Measurements from ENCODE around the gene ASMT. TPM values are rescaled to one million over a fixed set of nuclear protein-coding genes. Genes with fewer than 3 reads are reported as not detected.

The ASMT gene
- total RNA-seq, 1 donor from 2014 or later = not detected

GRCh38 chrX:1599791-1600405, 15.0 kb upstream of the ASMT start:
- Mint-ChIP-seq H3K4me3 (ENCODE audit: low read depth) (no peak overlapping the region), H3K4me1 (ENCODE audit: low read depth) (peaks cover 3% of the 10 kb centered on the region), H3K36me3 (ENCODE audit: low read depth) (peaks cover 79% of the 10 kb centered on the region), H3K9me3 (no peaks in the 10 kb centered on the region), H3K27me3 (ENCODE audit: low read depth) (no peaks in the 10 kb centered on the region), H3K27ac (no peak overlapping the region)
- intact Hi-C loops (cut with micrococcal nuclease) = loop anchor here (10.0 kb wide), 1 partner anchor 265 kb away; the partner anchor contains the start of gene IL3RA
- DNase-seq (ENCODE audit: low spot score) = no peak

- Mint-ChIP-seq H3K4me3 (ENCODE audit: low read depth) (no peak overlapping the region), H3K9me3 (no peaks in the 10 kb centered on the region), H3K27me3 (ENCODE audit: low read depth) (no peaks in the 10 kb centered on the region), H3K36me3 (ENCODE audit: low read depth) (peaks cover 76% of the 10 kb centered on the region), H3K4me1 (ENCODE audit: low read depth) (peaks cover 3% of the 10 kb centered on the region), H3K27ac (no peak overlapping the region)
- intact Hi-C loops (cut with micrococcal nuclease) = no loop called here
- no peak for DNase-seq (ENCODE audit: low spot score)
Observed at GRCh38 chrX:1600406-1601050, 14.3 kb upstream of the ASMT start.

- peaks cover 71% of the 10 kb centered on the region for H3K36me3 Mint-ChIP-seq (ENCODE audit: low read depth)
Observed at GRCh38 chrX:1601051-1601767, 13.7 kb upstream of the ASMT start.

GRCh38 chrX:1601768-1602085, 13.1 kb upstream of the ASMT start:
- peaks cover 71% of the 10 kb centered on the region for H3K36me3 Mint-ChIP-seq (ENCODE audit: low read depth)

More at GRCh38 chrX:1601051-1601767, 13.7 kb upstream of the ASMT start:
- no peak overlapping the region for H3K4me3 Mint-ChIP-seq (ENCODE audit: low read depth)
- DNase-seq (ENCODE audit: low spot score) = no peak
- intact Hi-C loops (cut with micrococcal nuclease) = no loop called here
- H3K27me3 Mint-ChIP-seq (ENCODE audit: low read depth) = no peaks in the 10 kb centered on the region
- peaks cover 3% of the 10 kb centered on the region for H3K4me1 Mint-ChIP-seq (ENCODE audit: low read depth)
- no peak overlapping the region for H3K27ac Mint-ChIP-seq
- no peaks in the 10 kb centered on the region for H3K9me3 Mint-ChIP-seq

GRCh38 chrX:1602299-1602698, 12.6 kb upstream of the ASMT start:
- Mint-ChIP-seq H3K4me3 (ENCODE audit: low read depth) (no peak overlapping the region), H3K27me3 (ENCODE audit: low read depth) (no peaks in the 10 kb centered on the region), H3K4me1 (ENCODE audit: low read depth) (no peaks in the 10 kb centered on the region), H3K36me3 (ENCODE audit: low read depth) (peaks cover 65% of the 10 kb centered on the region), H3K27ac (no peak overlapping the region), H3K9me3 (no peaks in the 10 kb centered on the region)
- DNase-seq (ENCODE audit: low spot score) = no peak
- intact Hi-C loops (cut with micrococcal nuclease) = no loop called here

More at GRCh38 chrX:1601768-1602085, 13.1 kb upstream of the ASMT start:
- Mint-ChIP-seq H3K27me3 (ENCODE audit: low read depth) (no peaks in the 10 kb centered on the region), H3K4me1 (ENCODE audit: low read depth) (peaks cover 3% of the 10 kb centered on the region), H3K4me3 (ENCODE audit: low read depth) (no peak overlapping the region), H3K27ac (no peak overlapping the region), H3K9me3 (no peaks in the 10 kb centered on the region)
- no peak for DNase-seq (ENCODE audit: low spot score)
- intact Hi-C loops (cut with micrococcal nuclease) = no loop called here

GRCh38 chrX:1606496-1606895, 8.4 kb upstream of the ASMT start:
- Mint-ChIP-seq H3K9me3 (no peaks in the 10 kb centered on the region), H3K27ac (no peak overlapping the region), H3K4me1 (ENCODE audit: low read depth) (no peaks in the 10 kb centered on the region), H3K4me3 (ENCODE audit: low read depth) (no peak overlapping the region), H3K36me3 (ENCODE audit: low read depth) (peaks cover 35% of the 10 kb centered on the region), H3K27me3 (ENCODE audit: low read depth) (no peaks in the 10 kb centered on the region)
- no peak for DNase-seq (ENCODE audit: low spot score)
- intact Hi-C loops (cut with micrococcal nuclease) = no loop called here

GRCh38 chrX:1609311-1609710, 5.5 kb upstream of the ASMT start:
- H3K27me3 Mint-ChIP-seq (ENCODE audit: low read depth) = no peaks in the 10 kb centered on the region
- no peak overlapping the region for H3K27ac Mint-ChIP-seq
- intact Hi-C loops (cut with micrococcal nuclease) = no loop called here
- no peaks in the 10 kb centered on the region for H3K4me1 Mint-ChIP-seq (ENCODE audit: low read depth)
- peaks cover 12% of the 10 kb centered on the region for H3K36me3 Mint-ChIP-seq (ENCODE audit: low read depth)
- H3K9me3 Mint-ChIP-seq = no peaks in the 10 kb centered on the region
- H3K4me3 Mint-ChIP-seq (ENCODE audit: low read depth) = no peak overlapping the region
- DNase-seq (ENCODE audit: low spot score) = no peak

- Mint-ChIP-seq H3K9me3 (no peaks in the 10 kb centered on the region), H3K36me3 (ENCODE audit: low read depth) (peaks cover 7% of the 10 kb centered on the region), H3K27me3 (ENCODE audit: low read depth) (no peaks in the 10 kb centered on the region), H3K4me3 (ENCODE audit: low read depth) (no peak overlapping the region), H3K4me1 (ENCODE audit: low read depth) (no peaks in the 10 kb centered on the region), H3K27ac (no peak overlapping the region)
- DNase-seq (ENCODE audit: low spot score) = no peak
- intact Hi-C loops (cut with micrococcal nuclease) = no loop called here
Observed at GRCh38 chrX:1609762-1610161, 5.1 kb upstream of the ASMT start.

- H3K27ac Mint-ChIP-seq = no peak overlapping the region
- no peaks in the 10 kb centered on the region for H3K27me3 Mint-ChIP-seq (ENCODE audit: low read depth)
- no peaks in the 10 kb centered on the region for H3K4me1 Mint-ChIP-seq (ENCODE audit: low read depth)
- H3K4me3 Mint-ChIP-seq (ENCODE audit: low read depth) = no peak overlapping the region
- no peaks in the 10 kb centered on the region for H3K9me3 Mint-ChIP-seq
- intact Hi-C loops (cut with micrococcal nuclease) = no loop called here
- peaks cover 5% of the 10 kb centered on the region for H3K36me3 Mint-ChIP-seq (ENCODE audit: low read depth)
- DNase-seq (ENCODE audit: low spot score) = no peak
Observed at GRCh38 chrX:1610166-1610565, 4.7 kb upstream of the ASMT start.

GRCh38 chrX:1610736-1611135, 4.1 kb upstream of the ASMT start:
- Mint-ChIP-seq H3K27ac (no peak overlapping the region), H3K9me3 (no peaks in the 10 kb centered on the region), H3K4me1 (ENCODE audit: low read depth) (no peaks in the 10 kb centered on the region), H3K27me3 (ENCODE audit: low read depth) (no peaks in the 10 kb centered on the region), H3K4me3 (ENCODE audit: low read depth) (no peak overlapping the region), H3K36me3 (ENCODE audit: low read depth) (no peaks in the 10 kb centered on the region)
- no peak for DNase-seq (ENCODE audit: low spot score)
- intact Hi-C loops (cut with micrococcal nuclease) = no loop called here

GRCh38 chrX:1612641-1613286, 2.1 kb upstream of the ASMT start:
- H3K27ac Mint-ChIP-seq = no peak overlapping the region
- H3K4me3 Mint-ChIP-seq (ENCODE audit: low read depth) = no peak overlapping the region
- no peaks in the 10 kb centered on the region for H3K4me1 Mint-ChIP-seq (ENCODE audit: low read depth)
- intact Hi-C loops (cut with micrococcal nuclease) = no loop called here
- no peak for DNase-seq (ENCODE audit: low spot score)
- no peaks in the 10 kb centered on the region for H3K36me3 Mint-ChIP-seq (ENCODE audit: low read depth)
- H3K9me3 Mint-ChIP-seq = no peaks in the 10 kb centered on the region
- H3K27me3 Mint-ChIP-seq (ENCODE audit: low read depth) = no peaks in the 10 kb centered on the region

- no peaks in the 10 kb centered on the region for H3K27me3 Mint-ChIP-seq (ENCODE audit: low read depth)
- no peak overlapping the region for H3K4me3 Mint-ChIP-seq (ENCODE audit: low read depth)
- intact Hi-C loops (cut with micrococcal nuclease) = no loop called here
Observed at GRCh38 chrX:1618689-1619088, 3.8 kb downstream of the ASMT start.

GRCh38 chrX:1623691-1624090, 8.8 kb downstream of the ASMT start:
- peaks cover 4% of the 10 kb centered on the region for H3K4me1 Mint-ChIP-seq (ENCODE audit: low read depth)
- DNase-seq (ENCODE audit: low spot score) = no peak
- H3K27ac Mint-ChIP-seq = no peak overlapping the region
- no peaks in the 10 kb centered on the region for H3K9me3 Mint-ChIP-seq
- no peaks in the 10 kb centered on the region for H3K36me3 Mint-ChIP-seq (ENCODE audit: low read depth)
- intact Hi-C loops (cut with micrococcal nuclease) = no loop called here
- H3K4me3 Mint-ChIP-seq (ENCODE audit: low read depth) = no peak overlapping the region
- no peaks in the 10 kb centered on the region for H3K27me3 Mint-ChIP-seq (ENCODE audit: low read depth)

More at GRCh38 chrX:1618689-1619088, 3.8 kb downstream of the ASMT start:
- Mint-ChIP-seq H3K4me1 (ENCODE audit: low read depth) (peaks cover 4% of the 10 kb centered on the region), H3K27ac (no peak overlapping the region), H3K9me3 (no peaks in the 10 kb centered on the region), H3K36me3 (ENCODE audit: low read depth) (no peaks in the 10 kb centered on the region)
- no peak for DNase-seq (ENCODE audit: low spot score)
